HG02678 (cell line): Measurements from ENCODE around the gene AIF1L.
"Not testable (repeated sequence)": the region's sequence is repeated elsewhere in the genome, so short reads cannot be mapped to it uniquely, and the experiment has no call there.

Source experiments
- ATAC-seq: cut with Tn5 transposase; IDR thresholded peaks from one replicate; pipeline ENCODE4 v1.9.1; 2021; ENCODE audit warnings: mild to moderate bottlenecking, moderate library complexity; ENCODE audit not compliant: unreplicated experiment

AIF1L gene

GRCh38 chr9:131117762-131118145 lies 21.4 kb downstream of the AIF1L start:
- no peak for ATAC-seq

- ATAC-seq, result no peak
These were observed 23.3 kb downstream of the AIF1L start for GRCh38 chr9:131119600-131119999.

- no peak for ATAC-seq
These were observed 24.4 kb downstream of the AIF1L start for GRCh38 chr9:131120620-131121228.

- no peak for ATAC-seq
These were observed 25.0 kb downstream of the AIF1L start for GRCh38 chr9:131121346-131121745.

GRCh38 chr9:131122158-131122557 lies 25.8 kb downstream of the AIF1L start:
- ATAC-seq, result no peak

GRCh38 chr9:131125038-131125287 lies 28.6 kb downstream of the AIF1L start:
- no peak for ATAC-seq

GRCh38 chr9:131125288-131126058 lies 29.1 kb downstream of the AIF1L start, which contains the start of gene NUP214:
Gene NUP214, plus strand, starts transcription at chr9:131125586. Its CDS starts 119 bp downstream, at chr9:131125705.
- ATAC-seq, result peak; percentile 98

- ATAC-seq, result no peak
These were observed 29.7 kb downstream of the AIF1L start for GRCh38 chr9:131126059-131126426.

- no peak for ATAC-seq
These were observed 32.9 kb downstream of the AIF1L start for GRCh38 chr9:131129183-131129582.

GRCh38 chr9:131138676-131139075 lies 42.3 kb downstream of the AIF1L start:
- ATAC-seq, result no peak

GRCh38 chr9:131140112-131140511 lies 43.8 kb downstream of the AIF1L start:
- ATAC-seq, result no peak

- no peak for ATAC-seq
These were observed 44.2 kb downstream of the AIF1L start for GRCh38 chr9:131140550-131140949.

- no peak for ATAC-seq
These were observed 45.8 kb downstream of the AIF1L start for GRCh38 chr9:131142160-131142559.

- ATAC-seq, result no peak
These were observed 47.9 kb downstream of the AIF1L start for GRCh38 chr9:131144201-131144600.

- no peak for ATAC-seq
These were observed 48.9 kb downstream of the AIF1L start for GRCh38 chr9:131145245-131145644.

GRCh38 chr9:131146186-131146585 lies 49.9 kb downstream of the AIF1L start:
- no peak for ATAC-seq

GRCh38 chr9:131148276-131148675 lies 51.9 kb downstream of the AIF1L start:
- no peak for ATAC-seq

GRCh38 chr9:131148966-131149687 lies 52.8 kb downstream of the AIF1L start:
- no peak for ATAC-seq

- ATAC-seq, result no peak
These were observed 53.3 kb downstream of the AIF1L start for GRCh38 chr9:131149688-131150053.

GRCh38 chr9:131153595-131153994 lies 57.3 kb downstream of the AIF1L start:
- ATAC-seq, result no peak

GRCh38 chr9:131158673-131159072 lies 62.3 kb downstream of the AIF1L start:
- ATAC-seq, result not testable (repeated sequence)

- ATAC-seq, result no peak
These were observed 64.2 kb downstream of the AIF1L start for GRCh38 chr9:131160416-131161112.
